ENCODE data around the gene CFAP251. TPM values are rescaled to one million over a fixed set of nuclear protein-coding genes. Genes with fewer than 3 reads are reported as not detected.

The CFAP251 gene
- total RNA-seq, 1 experiment from 2014 or later: 5.5 TPM

- Histone ChIP-seq H3K36me3 (ENCODE audit: insufficient read depth, low read length, poor library complexity, severe bottlenecking) (no peaks in the 10 kb centered on the region), H3K27me3 (replicated peaks; ENCODE audit: insufficient read depth, low read depth, low read length, poor library complexity) (no peaks in the 10 kb centered on the region), H3K9me3 (ENCODE audit: low read depth, low read length, poor library complexity, severe bottlenecking) (no peaks in the 10 kb centered on the region), H3K4me3 (ENCODE audit: low read depth, low read length, poor library complexity, severe bottlenecking) (no peak overlapping the region), H3K4me1 (ENCODE audit: insufficient read depth, low read length, poor library complexity, severe bottlenecking) (peaks cover 24% of the 10 kb centered on the region), H3K27ac (ENCODE audit: low read depth, low read length, poor library complexity, severe bottlenecking) (no peak overlapping the region)
- intact Hi-C loops (cut with micrococcal nuclease; ENCODE audit: unreplicated experiment): no loop called here
- no peak for DNase-seq (ENCODE audit: low spot score)
- no TSS peak for BruUV-seq (replicated peaks)
- no peak for TF ChIP-seq EZH2 (IDR thresholded peaks at IDR 0.05; ENCODE audit: borderline replicate concordance, low read depth, low read length, poor library complexity, severe bottlenecking)
- no peak for TF ChIP-seq CTCF (conservative IDR thresholded peaks at IDR 0.05; ENCODE audit: low read depth, low read length)
- POLR2A ChIA-PET (ENCODE audit: low non-redundant PET): no interaction called here
- CTCF ChIA-PET: no interaction called here
These were observed 45.1 kb downstream of the CFAP251 start for GRCh38 chr12:121963341-121964018.

GRCh38 chr12:121964813-121965643, 46.6 kb downstream of the CFAP251 start:
- intact Hi-C loops (cut with micrococcal nuclease; ENCODE audit: unreplicated experiment): no loop called here
- TF ChIP-seq CTCF (conservative IDR thresholded peaks at IDR 0.05; ENCODE audit: low read depth, low read length): no peak
- TF ChIP-seq EZH2 (IDR thresholded peaks at IDR 0.05; ENCODE audit: borderline replicate concordance, low read depth, low read length, poor library complexity, severe bottlenecking): no peak
- Histone ChIP-seq H3K27ac (ENCODE audit: low read depth, low read length, poor library complexity, severe bottlenecking) (no peak overlapping the region), H3K27me3 (replicated peaks; ENCODE audit: insufficient read depth, low read depth, low read length, poor library complexity) (no peaks in the 10 kb centered on the region), H3K9me3 (ENCODE audit: low read depth, low read length, poor library complexity, severe bottlenecking) (no peaks in the 10 kb centered on the region), H3K4me1 (ENCODE audit: insufficient read depth, low read length, poor library complexity, severe bottlenecking) (peaks cover 19% of the 10 kb centered on the region), H3K4me3 (ENCODE audit: low read depth, low read length, poor library complexity, severe bottlenecking) (no peak overlapping the region), H3K36me3 (ENCODE audit: insufficient read depth, low read length, poor library complexity, severe bottlenecking) (no peaks in the 10 kb centered on the region)
- ChIA-PET POLR2A (ENCODE audit: low non-redundant PET) (no interaction called here), CTCF (interaction anchor here (0.6 kb wide), 1 partner anchor 1663 kb away, joined by 8 read pairs; the partner anchor contains the start of gene SIRT4)
- DNase-seq (ENCODE audit: low spot score): peak; percentile 84
- BruUV-seq (replicated peaks): no TSS peak

- no TSS peak for BruUV-seq (replicated peaks)
- ChIA-PET POLR2A (ENCODE audit: low non-redundant PET) (no interaction called here), CTCF (no interaction called here)
- intact Hi-C loops (cut with micrococcal nuclease; ENCODE audit: unreplicated experiment): no loop called here
- Histone ChIP-seq H3K27ac (ENCODE audit: low read depth, low read length, poor library complexity, severe bottlenecking) (no peak overlapping the region), H3K4me1 (ENCODE audit: insufficient read depth, low read length, poor library complexity, severe bottlenecking) (peaks cover 19% of the 10 kb centered on the region), H3K36me3 (ENCODE audit: insufficient read depth, low read length, poor library complexity, severe bottlenecking) (no peaks in the 10 kb centered on the region), H3K4me3 (ENCODE audit: low read depth, low read length, poor library complexity, severe bottlenecking) (no peak overlapping the region), H3K27me3 (replicated peaks; ENCODE audit: insufficient read depth, low read depth, low read length, poor library complexity) (no peaks in the 10 kb centered on the region), H3K9me3 (ENCODE audit: low read depth, low read length, poor library complexity, severe bottlenecking) (no peaks in the 10 kb centered on the region)
- no peak for DNase-seq (ENCODE audit: low spot score)
- no peak for TF ChIP-seq CTCF (conservative IDR thresholded peaks at IDR 0.05; ENCODE audit: low read depth, low read length)
- TF ChIP-seq EZH2 (IDR thresholded peaks at IDR 0.05; ENCODE audit: borderline replicate concordance, low read depth, low read length, poor library complexity, severe bottlenecking): no peak
These were observed 48.6 kb downstream of the CFAP251 start for GRCh38 chr12:121966959-121967358.
